ENCODE measurements around the gene UTP25.

The UTP25 gene

DNA sequence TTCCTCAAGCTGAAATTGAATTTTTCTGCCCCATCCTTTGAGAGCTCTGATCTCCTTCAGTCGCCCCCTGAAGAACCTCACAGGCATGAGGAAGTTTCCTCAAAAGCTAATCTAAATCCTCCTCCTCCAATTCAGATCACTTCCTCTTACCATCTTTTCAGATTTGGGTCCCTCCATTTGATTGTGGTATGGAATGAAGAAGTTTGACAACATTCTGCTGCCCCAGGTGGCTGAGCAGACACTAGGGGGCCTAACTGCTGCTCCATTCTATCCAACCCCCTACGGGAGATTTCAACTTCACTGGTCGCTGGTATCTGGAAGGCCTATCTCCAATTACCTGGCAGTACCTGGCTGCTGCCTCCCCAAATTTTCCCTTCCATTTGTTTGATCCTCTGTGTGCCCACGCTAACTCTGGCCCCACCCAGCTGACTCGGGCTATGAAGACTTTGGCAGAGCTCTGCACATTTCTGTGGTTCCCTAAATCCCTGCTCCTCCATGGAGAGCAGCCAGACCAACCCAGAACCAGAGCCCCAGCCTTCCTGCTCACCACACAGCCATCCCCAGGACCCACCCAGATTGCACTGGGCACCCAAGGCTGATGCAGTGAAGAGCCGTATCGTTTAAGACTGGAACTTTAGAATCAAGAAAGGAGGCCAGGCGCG lies 29.7 kb upstream of the UTP25 start:
- DNase-seq: no peak
- Histone ChIP-seq H3K27me3 (no peaks in the 10 kb centered on the region), H3K4me3 (ENCODE audit: low read depth, low read length) (no peak overlapping the region), H3K4me1 (peaks cover 21% of the 10 kb centered on the region), H3K9me3 (no peaks in the 10 kb centered on the region), H3K36me3 (no peaks in the 10 kb centered on the region)
- TF ChIP-seq, protein P1, sequence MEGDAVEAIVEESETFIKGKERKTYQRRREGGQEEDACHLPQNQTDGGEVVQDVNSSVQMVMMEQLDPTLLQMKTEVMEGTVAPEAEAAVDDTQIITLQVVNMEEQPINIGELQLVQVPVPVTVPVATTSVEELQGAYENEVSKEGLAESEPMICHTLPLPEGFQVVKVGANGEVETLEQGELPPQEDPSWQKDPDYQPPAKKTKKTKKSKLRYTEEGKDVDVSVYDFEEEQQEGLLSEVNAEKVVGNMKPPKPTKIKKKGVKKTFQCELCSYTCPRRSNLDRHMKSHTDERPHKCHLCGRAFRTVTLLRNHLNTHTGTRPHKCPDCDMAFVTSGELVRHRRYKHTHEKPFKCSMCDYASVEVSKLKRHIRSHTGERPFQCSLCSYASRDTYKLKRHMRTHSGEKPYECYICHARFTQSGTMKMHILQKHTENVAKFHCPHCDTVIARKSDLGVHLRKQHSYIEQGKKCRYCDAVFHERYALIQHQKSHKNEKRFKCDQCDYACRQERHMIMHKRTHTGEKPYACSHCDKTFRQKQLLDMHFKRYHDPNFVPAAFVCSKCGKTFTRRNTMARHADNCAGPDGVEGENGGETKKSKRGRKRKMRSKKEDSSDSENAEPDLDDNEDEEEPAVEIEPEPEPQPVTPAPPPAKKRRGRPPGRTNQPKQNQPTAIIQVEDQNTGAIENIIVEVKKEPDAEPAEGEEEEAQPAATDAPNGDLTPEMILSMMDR (IDR thresholded peaks at IDR 0.05; ENCODE audit: low read depth, low read length): peak; percentile 49

DNA sequence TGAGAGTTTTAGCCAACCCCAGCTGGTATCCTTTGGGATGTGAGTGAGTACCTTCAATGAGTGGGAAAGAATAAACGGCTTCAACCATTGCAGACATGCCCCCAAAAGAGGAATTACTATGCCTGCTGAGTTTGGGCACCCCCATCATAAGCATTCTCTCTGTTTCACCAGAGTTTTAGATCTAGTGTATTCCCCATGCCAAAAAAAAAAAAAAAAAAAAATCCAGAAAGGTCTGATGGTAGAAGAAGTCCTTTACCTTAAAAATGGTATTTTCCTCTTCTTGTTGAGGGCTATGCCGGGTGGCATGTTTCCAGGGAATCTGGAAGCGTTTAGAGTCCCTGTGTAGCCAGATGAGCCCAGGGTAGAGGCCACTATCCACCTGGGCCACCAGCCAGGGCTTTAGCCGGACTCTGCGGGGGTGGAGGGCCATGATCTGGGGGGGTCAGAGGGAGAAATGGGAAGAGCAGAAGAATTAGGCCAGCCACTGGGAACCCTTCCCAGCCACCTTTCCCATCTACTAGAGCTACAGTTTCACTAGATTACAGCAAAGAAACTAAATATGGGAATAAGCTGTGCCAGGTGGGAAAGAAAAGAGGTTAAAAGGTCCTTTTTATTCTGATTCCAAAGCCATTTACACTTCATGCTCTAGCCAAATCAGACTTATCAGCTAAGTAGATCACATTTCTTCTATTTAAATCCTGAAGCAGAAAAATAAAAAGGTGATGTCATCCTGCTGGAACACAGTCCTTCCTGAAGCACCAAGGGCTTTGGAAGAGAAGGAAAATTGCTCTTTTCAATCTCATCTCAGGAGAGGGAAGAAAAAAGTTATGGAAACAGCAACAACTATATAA lies 26.6 kb upstream of the UTP25 start:
- TF ChIP-seq, protein P1 (IDR thresholded peaks at IDR 0.05; ENCODE audit: low read depth, low read length): no peak
- Histone ChIP-seq H3K9me3 (no peaks in the 10 kb centered on the region), H3K36me3 (no peaks in the 10 kb centered on the region), H3K27me3 (no peaks in the 10 kb centered on the region), H3K4me1 (peaks cover 24% of the 10 kb centered on the region), H3K4me3 (ENCODE audit: low read depth, low read length) (peak overlapping the region; percentile 1; the same call in 1 of the 2 replicates)
- DNase-seq: peak; percentile 39

DNA sequence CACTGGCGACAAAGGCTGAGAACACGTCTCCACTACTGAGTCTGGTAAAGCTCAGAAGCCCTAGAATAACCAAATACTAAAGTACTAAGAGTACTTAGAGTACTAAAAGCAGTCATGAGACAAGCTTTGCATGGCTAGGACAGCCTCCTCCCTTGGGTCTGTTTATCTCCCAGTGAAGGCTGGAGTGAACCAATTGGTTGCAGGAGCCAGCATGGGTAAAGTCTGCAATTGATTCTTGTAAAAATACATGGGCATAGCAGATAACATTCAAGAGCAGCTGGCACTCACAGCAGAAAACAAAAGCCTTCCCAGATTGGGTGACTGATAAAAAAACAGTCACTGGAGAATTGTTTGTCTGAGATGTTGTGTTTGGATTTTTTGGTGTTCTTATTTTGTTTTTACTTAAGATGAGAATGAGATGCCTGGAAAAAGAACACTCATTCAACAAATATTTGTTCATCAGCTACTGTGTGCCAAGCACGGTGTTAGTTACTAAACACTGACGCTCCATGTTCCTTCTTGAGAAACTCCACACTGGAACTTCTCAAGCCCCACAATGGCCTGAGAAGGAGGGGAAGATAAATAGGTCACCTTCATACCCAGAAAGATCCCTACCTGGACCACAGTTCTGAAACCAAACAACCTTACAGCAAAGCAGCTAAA lies 25.5 kb upstream of the UTP25 start:
- peaks cover 26% of the 10 kb centered on the region for H3K4me1 ChIP-seq
- TF ChIP-seq, protein P1 (IDR thresholded peaks at IDR 0.05; ENCODE audit: low read depth, low read length): no peak
- peak; percentile 49 for DNase-seq
- H3K36me3 ChIP-seq: no peaks in the 10 kb centered on the region
- H3K4me3 ChIP-seq (ENCODE audit: low read depth, low read length): no peak overlapping the region
- no peaks in the 10 kb centered on the region for H3K9me3 ChIP-seq
- no peaks in the 10 kb centered on the region for H3K27me3 ChIP-seq

DNA sequence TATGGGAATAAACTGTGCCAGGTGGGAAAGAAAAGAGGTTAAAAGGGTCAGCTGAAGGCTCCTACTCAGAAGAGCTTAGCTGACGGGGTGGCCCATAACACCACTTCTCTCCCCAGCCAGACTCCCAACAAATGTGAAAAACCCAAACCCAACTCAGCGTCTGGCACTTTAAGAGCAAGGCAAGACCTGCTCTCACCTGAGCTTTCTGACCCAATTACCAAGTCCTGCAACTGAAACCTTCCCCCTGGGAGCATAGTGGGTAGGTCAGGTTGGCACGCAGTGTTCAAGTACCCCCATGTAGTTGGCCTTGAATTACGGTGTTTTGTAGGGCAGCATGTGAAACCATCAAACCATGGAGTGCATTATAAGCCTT lies 25.0 kb upstream of the UTP25 start:
- TF ChIP-seq, protein P1 (IDR thresholded peaks at IDR 0.05; ENCODE audit: low read depth, low read length): no peak
- Histone ChIP-seq H3K4me3 (ENCODE audit: low read depth, low read length) (no peak overlapping the region), H3K36me3 (no peaks in the 10 kb centered on the region), H3K4me1 (peaks cover 31% of the 10 kb centered on the region), H3K27me3 (no peaks in the 10 kb centered on the region), H3K9me3 (no peaks in the 10 kb centered on the region)
- DNase-seq: no peak

DNA sequence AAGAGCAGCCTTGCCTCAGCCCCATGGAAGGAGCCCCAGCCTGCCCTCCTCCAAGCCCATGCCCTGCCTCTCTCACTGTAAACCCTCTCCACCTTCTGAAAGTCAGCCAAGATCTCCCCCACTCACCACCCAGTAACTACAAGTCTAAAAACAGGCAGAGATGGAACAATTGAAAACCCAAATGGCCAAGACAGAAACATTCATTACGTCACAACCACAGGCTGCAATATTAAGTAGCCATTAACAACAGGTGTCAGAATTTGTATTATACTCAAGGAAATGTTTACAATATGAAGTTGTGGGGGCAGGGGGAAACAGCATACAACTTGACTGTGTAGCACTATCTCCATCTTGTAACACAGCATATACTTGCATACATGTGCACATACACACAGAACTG lies 24.2 kb upstream of the UTP25 start:
- Histone ChIP-seq H3K36me3 (no peaks in the 10 kb centered on the region), H3K27me3 (no peaks in the 10 kb centered on the region), H3K4me3 (ENCODE audit: low read depth, low read length) (no peak overlapping the region), H3K9me3 (no peaks in the 10 kb centered on the region), H3K4me1 (peaks cover 36% of the 10 kb centered on the region)
- TF ChIP-seq, protein P1 (IDR thresholded peaks at IDR 0.05; ENCODE audit: low read depth, low read length): no peak
- DNase-seq: no peak

All from BE2C (cell line).